ENCODE measurements around the gene RPL27. TPM values are rescaled to one million over a fixed set of nuclear protein-coding genes. Genes with fewer than 3 reads are reported as not detected.
A peak's percentile ranks its signal among the peaks of the same experiment; 100 is the strongest.

Gene RPL27
- total and polyA plus RNA-seq, 4 donors, result 188 to 928 (median 442) TPM

DNA sequence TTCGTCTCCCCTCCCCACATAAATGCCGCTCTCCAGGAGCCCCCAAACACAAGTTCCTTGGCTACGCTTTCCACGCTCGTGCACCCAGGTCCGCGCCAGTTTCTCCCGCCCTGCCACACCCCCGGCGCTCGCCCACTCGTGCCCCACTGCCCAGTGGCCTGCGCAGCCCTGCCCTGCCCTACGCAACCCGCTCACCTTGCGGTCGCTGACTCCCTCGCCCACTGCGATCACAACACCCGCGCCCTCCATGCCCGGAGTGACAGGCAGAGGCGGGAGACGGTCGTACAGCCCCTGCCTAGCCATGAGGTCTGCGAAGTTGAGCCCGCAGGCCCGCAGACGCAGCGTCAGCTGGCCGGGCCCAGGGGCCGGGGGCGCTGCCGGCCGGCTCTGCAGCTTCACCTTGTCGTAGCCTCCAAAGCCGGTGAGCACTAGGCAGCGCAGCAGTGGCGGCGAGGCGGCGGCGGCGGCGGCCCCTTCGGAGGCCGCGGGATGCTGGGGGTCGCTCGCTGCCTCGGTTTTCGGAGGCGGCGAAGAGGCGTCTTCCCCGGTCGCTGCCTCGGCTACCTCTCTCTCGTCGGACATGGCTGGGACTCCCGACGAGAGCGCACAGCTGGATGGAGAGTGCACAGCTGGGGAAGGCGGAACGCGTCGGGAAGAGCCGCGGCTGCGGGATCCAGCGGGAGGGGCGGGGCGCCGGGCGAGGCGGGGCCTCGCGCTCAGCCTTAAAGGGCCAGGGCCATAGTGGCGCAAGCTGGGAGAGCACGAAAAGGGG, 23.7 kb downstream of the RPL27 start, which contains the start of gene VAT1:
Gene VAT1 (minus strand): TSS at position 645 of the 772 bp plus-strand sequence. CDS start 63 bp downstream, at position 582.
- Histone ChIP-seq H3K9ac (ENCODE audit: low read depth in 1 of 2, low read length in 2 of 2) (peak within 1 kb of the TSS in 1 of 2 donors; percentile 36), H3K27ac (ENCODE audit: low read depth in 1 of 2, low read length in 2 of 2) (peak within 1 kb of the TSS; percentile 70 to 80), H3K9me3 (ENCODE audit: control insufficient read depth in 4 of 4, low read length in 3 of 4) (no peaks in the 10 kb centered on the region), H3K4me1 (ENCODE audit: control insufficient read depth in 4 of 4, insufficient read depth in 4 of 4, low read length in 3 of 4) (peaks cover 6 to 30% (median 18%) of the 10 kb centered on the region in 4 donors), H3K4me3 (ENCODE audit: low read depth in 1 of 3, low read length in 3 of 3) (peak within 1 kb of the TSS; percentile 59 to 92 (median 85)), H3K27me3 (ENCODE audit: control insufficient read depth in 4 of 4, insufficient read depth in 4 of 4, low read length in 3 of 4) (no peaks in the 10 kb centered on the region), H3K36me3 (ENCODE audit: control insufficient read depth in 4 of 4, insufficient read depth in 3 of 4, low read depth in 1 of 4, low read length in 3 of 4) (no peaks in the 10 kb centered on the region)
- peak; percentile 81 for DNase-seq (ENCODE audit: low spot score)
- under 1% methylated on average over 80 of the region's 80 CpGs for WGBS
- TF ChIP-seq YY1 (IDR thresholded peaks at IDR 0.05) (no peak), RAD21 (IDR thresholded peaks at IDR 0.05) (peak; percentile 39 to 41), RXRA (IDR thresholded peaks at IDR 0.05) (no peak), EGR1 (IDR thresholded peaks at IDR 0.05; ENCODE audit: low read depth in 2 of 2) (no peak)
- TF ChIP-seq, protein P1, sequence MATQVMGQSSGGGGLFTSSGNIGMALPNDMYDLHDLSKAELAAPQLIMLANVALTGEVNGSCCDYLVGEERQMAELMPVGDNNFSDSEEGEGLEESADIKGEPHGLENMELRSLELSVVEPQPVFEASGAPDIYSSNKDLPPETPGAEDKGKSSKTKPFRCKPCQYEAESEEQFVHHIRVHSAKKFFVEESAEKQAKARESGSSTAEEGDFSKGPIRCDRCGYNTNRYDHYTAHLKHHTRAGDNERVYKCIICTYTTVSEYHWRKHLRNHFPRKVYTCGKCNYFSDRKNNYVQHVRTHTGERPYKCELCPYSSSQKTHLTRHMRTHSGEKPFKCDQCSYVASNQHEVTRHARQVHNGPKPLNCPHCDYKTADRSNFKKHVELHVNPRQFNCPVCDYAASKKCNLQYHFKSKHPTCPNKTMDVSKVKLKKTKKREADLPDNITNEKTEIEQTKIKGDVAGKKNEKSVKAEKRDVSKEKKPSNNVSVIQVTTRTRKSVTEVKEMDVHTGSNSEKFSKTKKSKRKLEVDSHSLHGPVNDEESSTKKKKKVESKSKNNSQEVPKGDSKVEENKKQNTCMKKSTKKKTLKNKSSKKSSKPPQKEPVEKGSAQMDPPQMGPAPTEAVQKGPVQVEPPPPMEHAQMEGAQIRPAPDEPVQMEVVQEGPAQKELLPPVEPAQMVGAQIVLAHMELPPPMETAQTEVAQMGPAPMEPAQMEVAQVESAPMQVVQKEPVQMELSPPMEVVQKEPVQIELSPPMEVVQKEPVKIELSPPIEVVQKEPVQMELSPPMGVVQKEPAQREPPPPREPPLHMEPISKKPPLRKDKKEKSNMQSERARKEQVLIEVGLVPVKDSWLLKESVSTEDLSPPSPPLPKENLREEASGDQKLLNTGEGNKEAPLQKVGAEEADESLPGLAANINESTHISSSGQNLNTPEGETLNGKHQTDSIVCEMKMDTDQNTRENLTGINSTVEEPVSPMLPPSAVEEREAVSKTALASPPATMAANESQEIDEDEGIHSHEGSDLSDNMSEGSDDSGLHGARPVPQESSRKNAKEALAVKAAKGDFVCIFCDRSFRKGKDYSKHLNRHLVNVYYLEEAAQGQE (IDR thresholded peaks at IDR 0.05), result peak; percentile 13

DNA sequence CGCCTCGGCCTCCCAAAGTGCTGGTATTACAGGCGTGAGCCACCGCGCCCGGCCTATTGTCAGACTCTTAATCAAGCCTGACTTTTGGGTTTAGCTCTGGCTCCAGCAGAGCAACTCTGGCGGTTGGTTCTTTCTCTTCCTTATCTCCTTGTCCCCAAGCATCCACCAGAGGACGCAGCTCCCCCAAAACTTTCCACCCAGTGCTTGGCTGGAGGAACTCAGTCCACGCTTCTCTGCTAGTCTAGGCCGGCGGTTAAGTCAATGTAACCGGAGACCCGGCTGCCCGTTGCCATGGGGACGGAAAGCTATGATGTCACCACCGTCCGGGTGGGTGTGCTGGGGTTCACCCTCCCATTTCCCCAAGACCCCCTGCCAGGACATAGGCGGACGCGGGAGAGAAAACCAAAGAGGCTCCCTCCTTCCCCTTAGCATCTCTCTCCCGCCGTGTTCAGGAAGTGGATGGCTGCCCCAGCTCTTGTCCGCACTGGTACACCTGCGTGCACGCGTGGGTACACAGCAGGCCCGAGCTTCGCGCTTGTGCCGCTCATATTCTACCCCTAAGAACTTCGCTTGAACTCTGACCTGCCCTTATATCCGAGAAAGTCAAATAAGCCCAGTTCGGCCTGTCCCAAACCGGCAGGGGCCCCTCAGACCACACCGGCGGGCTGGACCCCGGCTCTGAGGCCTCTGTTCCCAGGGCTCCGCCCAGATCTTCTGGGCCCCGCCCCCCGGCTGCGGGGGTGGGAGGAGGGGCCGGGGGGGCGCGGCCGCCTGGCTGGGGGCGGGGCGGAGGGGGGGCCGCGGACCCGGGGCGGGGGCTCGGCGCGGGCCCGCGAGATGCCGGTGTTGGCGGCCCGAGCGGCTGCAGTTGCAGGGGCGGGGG, 26.4 kb downstream of the RPL27 start, which contains the start of gene RND2:
Gene RND2 (plus strand): TSS at position 825 of the 883 bp plus-strand sequence. CDS start 117 bp downstream, outside the sequence.
- peak within 1 kb of the TSS; percentile 11 to 76 for H3K27ac ChIP-seq (ENCODE audit: low read depth in 1 of 2, low read length in 2 of 2)
- H3K4me1 ChIP-seq (ENCODE audit: control insufficient read depth in 4 of 4, insufficient read depth in 4 of 4, low read length in 3 of 4), result peaks cover 7 to 36% (median 21%) of the 10 kb centered on the region in 4 donors
- no peaks in the 10 kb centered on the region for H3K9me3 ChIP-seq (ENCODE audit: control insufficient read depth in 4 of 4, low read length in 3 of 4)
- H3K27me3 ChIP-seq (ENCODE audit: control insufficient read depth in 4 of 4, insufficient read depth in 4 of 4, low read length in 3 of 4), result no peaks in the 10 kb centered on the region
- WGBS, result 2% methylated on average over 61 of the region's 61 CpGs
- peak; percentile 79 for DNase-seq (ENCODE audit: low spot score)
- H3K9ac ChIP-seq (ENCODE audit: low read depth in 1 of 2, low read length in 2 of 2), result peak within 1 kb of the TSS in 1 of 2 donors; percentile 14
- peak within 1 kb of the TSS; percentile 5 to 52 (median 42) for H3K4me3 ChIP-seq (ENCODE audit: low read depth in 1 of 3, low read length in 3 of 3)
- no peaks in the 10 kb centered on the region for H3K36me3 ChIP-seq (ENCODE audit: control insufficient read depth in 4 of 4, insufficient read depth in 3 of 4, low read depth in 1 of 4, low read length in 3 of 4)
- no peak for TF ChIP-seq TAF1 (conservative IDR thresholded peaks at IDR 0.05)
- peak; percentile 47 to 80 for TF ChIP-seq JUND (IDR thresholded peaks at IDR 0.05)
- peak; percentile 17 to 36 for TF ChIP-seq HNF4A (conservative IDR thresholded peaks at IDR 0.05)
- no peak for TF ChIP-seq NR2F2 (IDR thresholded peaks at IDR 0.05)
- TF ChIP-seq, protein P2, sequence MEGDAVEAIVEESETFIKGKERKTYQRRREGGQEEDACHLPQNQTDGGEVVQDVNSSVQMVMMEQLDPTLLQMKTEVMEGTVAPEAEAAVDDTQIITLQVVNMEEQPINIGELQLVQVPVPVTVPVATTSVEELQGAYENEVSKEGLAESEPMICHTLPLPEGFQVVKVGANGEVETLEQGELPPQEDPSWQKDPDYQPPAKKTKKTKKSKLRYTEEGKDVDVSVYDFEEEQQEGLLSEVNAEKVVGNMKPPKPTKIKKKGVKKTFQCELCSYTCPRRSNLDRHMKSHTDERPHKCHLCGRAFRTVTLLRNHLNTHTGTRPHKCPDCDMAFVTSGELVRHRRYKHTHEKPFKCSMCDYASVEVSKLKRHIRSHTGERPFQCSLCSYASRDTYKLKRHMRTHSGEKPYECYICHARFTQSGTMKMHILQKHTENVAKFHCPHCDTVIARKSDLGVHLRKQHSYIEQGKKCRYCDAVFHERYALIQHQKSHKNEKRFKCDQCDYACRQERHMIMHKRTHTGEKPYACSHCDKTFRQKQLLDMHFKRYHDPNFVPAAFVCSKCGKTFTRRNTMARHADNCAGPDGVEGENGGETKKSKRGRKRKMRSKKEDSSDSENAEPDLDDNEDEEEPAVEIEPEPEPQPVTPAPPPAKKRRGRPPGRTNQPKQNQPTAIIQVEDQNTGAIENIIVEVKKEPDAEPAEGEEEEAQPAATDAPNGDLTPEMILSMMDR (IDR thresholded peaks at IDR 0.05; ENCODE audit: low read depth, low read length, missing input control), result peak; percentile 85
- no peak for TF ChIP-seq FOXA2 (IDR thresholded peaks at IDR 0.05)
- TF ChIP-seq, protein P3, sequence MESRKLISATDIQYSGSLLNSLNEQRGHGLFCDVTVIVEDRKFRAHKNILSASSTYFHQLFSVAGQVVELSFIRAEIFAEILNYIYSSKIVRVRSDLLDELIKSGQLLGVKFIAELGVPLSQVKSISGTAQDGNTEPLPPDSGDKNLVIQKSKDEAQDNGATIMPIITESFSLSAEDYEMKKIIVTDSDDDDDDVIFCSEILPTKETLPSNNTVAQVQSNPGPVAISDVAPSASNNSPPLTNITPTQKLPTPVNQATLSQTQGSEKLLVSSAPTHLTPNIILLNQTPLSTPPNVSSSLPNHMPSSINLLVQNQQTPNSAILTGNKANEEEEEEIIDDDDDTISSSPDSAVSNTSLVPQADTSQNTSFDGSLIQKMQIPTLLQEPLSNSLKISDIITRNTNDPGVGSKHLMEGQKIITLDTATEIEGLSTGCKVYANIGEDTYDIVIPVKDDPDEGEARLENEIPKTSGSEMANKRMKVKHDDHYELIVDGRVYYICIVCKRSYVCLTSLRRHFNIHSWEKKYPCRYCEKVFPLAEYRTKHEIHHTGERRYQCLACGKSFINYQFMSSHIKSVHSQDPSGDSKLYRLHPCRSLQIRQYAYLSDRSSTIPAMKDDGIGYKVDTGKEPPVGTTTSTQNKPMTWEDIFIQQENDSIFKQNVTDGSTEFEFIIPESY (IDR thresholded peaks at IDR 0.05), result no peak
- TF ChIP-seq, protein P1 (IDR thresholded peaks at IDR 0.05), result no peak
- TF ChIP-seq, protein P4, sequence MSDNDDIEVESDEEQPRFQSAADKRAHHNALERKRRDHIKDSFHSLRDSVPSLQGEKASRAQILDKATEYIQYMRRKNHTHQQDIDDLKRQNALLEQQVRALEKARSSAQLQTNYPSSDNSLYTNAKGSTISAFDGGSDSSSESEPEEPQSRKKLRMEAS (IDR thresholded peaks at IDR 0.05), result peak; percentile 54
- no peak for TF ChIP-seq HNF4G (IDR thresholded peaks at IDR 0.05)
- TF ChIP-seq EGR1 (IDR thresholded peaks at IDR 0.05; ENCODE audit: low read depth in 2 of 2), result peak; percentile 48 to 56
- TF ChIP-seq SP1 (IDR thresholded peaks at IDR 0.05), result peak; percentile 56
- TF ChIP-seq, protein P5, sequence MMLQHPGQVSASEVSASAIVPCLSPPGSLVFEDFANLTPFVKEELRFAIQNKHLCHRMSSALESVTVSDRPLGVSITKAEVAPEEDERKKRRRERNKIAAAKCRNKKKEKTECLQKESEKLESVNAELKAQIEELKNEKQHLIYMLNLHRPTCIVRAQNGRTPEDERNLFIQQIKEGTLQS (IDR thresholded peaks at IDR 0.05), result no peak
- TF ChIP-seq YY1 (IDR thresholded peaks at IDR 0.05), result peak; percentile 6
- no peak for TF ChIP-seq FOXA1 (IDR thresholded peaks at IDR 0.05)
- peak in 1 of 2 donors; percentile 11 for TF ChIP-seq GABPA (IDR thresholded peaks at IDR 0.05 in 1 of 2, conservative IDR thresholded peaks at IDR 0.05 in 1 of 2)
